HG02798 (cell line): ENCODE measurements around the gene MFSD11.
"Not testable (repeated sequence)": the region's sequence is repeated elsewhere in the genome, so short reads cannot be mapped to it uniquely, and the experiment has no call there.

Experiments used
- ATAC-seq: cut with Tn5 transposase; IDR thresholded peaks from one replicate; pipeline ENCODE4 v1.9.1; 2021; ENCODE audit warnings: mild to moderate bottlenecking; ENCODE audit not compliant: unreplicated experiment, poor library complexity

MFSD11 gene

GRCh38 chr17:76791053-76791980 lies 53.4 kb downstream of the MFSD11 start:
- ATAC-seq, result no peak

GRCh38 chr17:76792348-76792747 lies 54.4 kb downstream of the MFSD11 start:
- no peak for ATAC-seq

GRCh38 chr17:76793775-76794174 lies 55.9 kb downstream of the MFSD11 start:
- no peak for ATAC-seq

GRCh38 chr17:76796081-76796480 lies 58.2 kb downstream of the MFSD11 start:
- ATAC-seq, result no peak

- no peak for ATAC-seq
These were observed 59.4 kb downstream of the MFSD11 start for GRCh38 chr17:76797241-76797840.

- no peak for ATAC-seq
These were observed 63.8 kb downstream of the MFSD11 start for GRCh38 chr17:76801706-76802105.

- ATAC-seq, result no peak
These were observed 67.4 kb downstream of the MFSD11 start for GRCh38 chr17:76805319-76805718.

GRCh38 chr17:76806151-76806550 lies 68.2 kb downstream of the MFSD11 start:
- ATAC-seq, result not testable (repeated sequence)

- ATAC-seq, result not testable (repeated sequence)
These were observed 68.8 kb downstream of the MFSD11 start for GRCh38 chr17:76806767-76807166.

- ATAC-seq, result no peak
These were observed 70.4 kb downstream of the MFSD11 start for GRCh38 chr17:76808326-76808725.

GRCh38 chr17:76810956-76811355 lies 73.0 kb downstream of the MFSD11 start:
- no peak for ATAC-seq

GRCh38 chr17:76811834-76812233 lies 73.9 kb downstream of the MFSD11 start:
- no peak for ATAC-seq

GRCh38 chr17:76812263-76812662 lies 74.3 kb downstream of the MFSD11 start:
- no peak for ATAC-seq

- no peak for ATAC-seq
These were observed 75.0 kb downstream of the MFSD11 start for GRCh38 chr17:76812968-76813367.

GRCh38 chr17:76815907-76816589 lies 78.1 kb downstream of the MFSD11 start:
- not testable (repeated sequence) for ATAC-seq

GRCh38 chr17:76816590-76817135 lies 78.7 kb downstream of the MFSD11 start:
- ATAC-seq, result no peak

- ATAC-seq, result no peak
These were observed 82.1 kb downstream of the MFSD11 start for GRCh38 chr17:76820039-76820438.

GRCh38 chr17:76820561-76820960 lies 82.6 kb downstream of the MFSD11 start:
- ATAC-seq, result no peak

GRCh38 chr17:76822184-76822778 lies 84.4 kb downstream of the MFSD11 start:
- ATAC-seq, result no peak

GRCh38 chr17:76824093-76824492 lies 86.2 kb downstream of the MFSD11 start:
- peak; percentile 49 for ATAC-seq
